ENCODE results near the gene COL16A1.

GRCh38 chr1:31644560-31645273, 59.1 kb downstream of the COL16A1 start, which contains the start of gene PEF1:
- no peak for TF ChIP-seq CTCF (IDR thresholded peaks at IDR 0.05)
- peak; percentile 63 to 86 for TF ChIP-seq POLR2A (IDR thresholded peaks at IDR 0.05)

Data from uterus (tissue), 2 donors.